HG03442 (cell line): ENCODE data around the gene TMPRSS11E.
A peak's percentile ranks its signal among the peaks of the same experiment; 100 is the strongest.
"Not testable (repeated sequence)": the region's sequence is repeated elsewhere in the genome, so short reads cannot be mapped to it uniquely, and the experiment has no call there.

Source experiments
- ATAC-seq: cut with Tn5 transposase; IDR thresholded peaks from one replicate; pipeline ENCODE4 v1.9.1; 2021; ENCODE audit warnings: mild to moderate bottlenecking, moderate library complexity; ENCODE audit not compliant: unreplicated experiment

The TMPRSS11E gene

DNA sequence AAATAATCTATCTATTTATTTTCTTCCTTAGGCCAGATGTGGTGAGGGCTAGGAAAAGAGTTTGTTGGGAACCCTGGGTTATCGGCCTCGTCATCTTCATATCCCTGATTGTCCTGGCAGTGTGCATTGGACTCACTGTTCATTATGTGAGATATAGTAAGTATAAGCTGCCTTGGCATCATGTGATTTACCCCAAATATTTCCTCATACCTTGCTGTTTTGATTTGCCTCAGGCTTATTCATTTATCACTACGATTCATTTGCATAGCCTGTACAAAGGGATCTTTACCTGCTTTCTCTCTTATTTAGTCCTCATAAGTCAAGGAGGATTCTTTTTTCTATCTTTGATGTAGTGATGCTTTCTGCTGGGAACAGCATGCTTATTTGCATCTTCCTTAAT, 14.5 kb downstream of the TMPRSS11E start:
- no peak for ATAC-seq

DNA sequence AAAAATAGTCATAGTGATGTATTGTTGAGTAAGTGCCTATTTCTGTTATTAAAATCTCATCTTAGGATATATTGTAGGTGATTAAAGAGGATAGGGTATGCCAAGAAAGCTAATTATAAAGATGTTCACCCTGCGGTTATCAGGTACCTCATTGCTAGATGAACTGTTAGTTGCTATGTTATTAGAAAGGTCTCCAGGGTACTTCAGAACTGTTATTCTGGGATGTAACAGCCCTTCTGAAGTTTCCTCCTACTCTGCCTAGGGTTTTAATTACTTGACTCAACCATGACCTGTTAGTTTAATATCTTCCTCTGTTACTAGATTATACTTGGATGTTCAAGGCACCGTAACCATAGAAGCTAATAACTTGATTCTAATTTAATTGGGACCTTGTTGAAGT, 15.4 kb downstream of the TMPRSS11E start:
- no peak for ATAC-seq

DNA sequence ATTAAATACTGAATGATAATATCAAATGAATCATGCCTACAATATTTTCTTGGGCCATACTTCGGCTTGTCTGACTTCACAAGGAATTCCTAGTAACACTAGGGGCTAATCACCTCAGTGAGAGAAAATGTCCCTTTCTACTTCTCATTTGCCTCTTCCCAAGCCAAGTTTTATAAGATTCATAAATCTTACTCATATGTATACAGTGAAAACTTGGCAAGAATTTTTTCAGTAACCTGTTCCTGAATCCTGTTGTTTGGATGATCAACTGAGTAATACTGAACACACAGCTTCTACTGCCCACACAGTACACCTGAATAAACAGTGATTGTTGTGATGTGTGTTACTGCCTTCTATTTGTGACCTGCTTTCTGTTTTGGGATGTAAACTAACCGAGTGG, 16.5 kb downstream of the TMPRSS11E start:
- no peak for ATAC-seq

DNA sequence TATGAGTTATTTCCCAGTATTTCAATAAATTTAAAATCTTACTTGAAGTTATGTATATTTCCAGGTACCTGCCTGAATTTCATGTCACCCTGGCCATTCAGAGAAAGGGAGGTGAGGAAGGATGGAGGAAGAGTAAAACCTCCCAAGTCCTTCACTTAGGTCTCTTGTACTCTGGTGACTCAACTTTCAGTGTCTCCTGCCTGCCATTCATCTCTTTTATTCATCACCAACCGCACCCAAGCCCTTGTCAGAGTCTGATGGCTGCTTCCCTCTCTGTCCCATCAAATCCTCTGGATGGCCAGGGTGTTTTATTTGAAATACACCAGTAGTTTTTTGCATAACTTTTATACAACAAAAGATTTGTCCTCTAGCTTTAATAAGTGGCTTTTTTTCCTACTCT, 17.8 kb downstream of the TMPRSS11E start:
- no peak for ATAC-seq

DNA sequence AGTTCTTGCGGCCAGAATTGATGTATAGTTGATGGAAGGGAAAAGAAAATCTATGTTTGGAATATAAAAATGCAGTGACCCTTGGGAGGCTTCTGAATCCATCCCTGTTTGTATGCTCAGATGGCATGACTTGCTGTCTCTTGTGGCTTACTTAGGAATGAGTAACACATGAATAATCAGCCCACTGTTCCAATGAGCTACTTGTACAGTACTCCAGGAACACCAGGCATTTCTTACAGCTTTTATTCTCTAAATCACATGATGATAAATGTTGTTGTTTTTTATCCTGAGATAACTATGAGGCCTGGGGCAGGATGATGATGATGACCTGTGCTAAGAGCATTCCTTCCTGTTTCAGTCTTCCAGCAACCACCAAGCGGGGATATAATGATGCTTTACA, 18.9 kb downstream of the TMPRSS11E start:
- no peak for ATAC-seq

DNA sequence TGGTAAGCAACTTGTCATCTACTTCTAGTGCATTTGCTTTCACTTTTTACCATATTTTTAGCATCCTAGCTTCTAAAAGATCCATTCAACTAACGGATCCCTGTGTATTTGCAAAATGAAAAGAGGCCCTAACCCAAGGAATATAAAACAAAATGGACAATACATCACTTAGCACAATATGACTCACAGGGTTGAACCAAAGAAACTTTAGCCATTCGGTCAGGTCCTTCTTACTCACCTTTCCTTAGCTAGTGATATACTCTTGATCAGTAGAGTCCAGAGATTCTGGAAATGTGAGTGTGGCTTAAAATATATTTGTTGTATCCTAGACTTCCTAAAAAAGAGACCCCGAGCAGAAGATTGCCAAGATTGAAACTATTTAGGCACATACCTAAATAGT, 19.5 kb downstream of the TMPRSS11E start:
- no peak for ATAC-seq

DNA sequence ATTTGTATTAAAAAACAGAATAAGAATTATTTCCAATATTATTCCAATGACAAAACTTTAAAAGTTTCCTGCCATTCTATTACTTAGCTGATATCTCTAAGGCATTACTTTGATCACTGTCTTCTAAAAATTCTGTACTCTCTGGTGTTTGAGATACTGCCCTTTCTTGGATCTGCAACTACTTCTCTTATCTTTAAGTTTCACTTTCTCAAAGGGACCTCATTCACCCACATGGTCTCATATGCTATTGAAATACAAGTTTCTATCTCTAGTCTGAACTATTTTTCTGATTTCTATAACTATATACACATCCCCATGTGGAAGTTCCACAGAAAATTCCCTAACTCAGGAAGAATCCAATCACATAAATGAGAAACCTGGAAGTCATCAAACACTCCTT, 22.2 kb downstream of the TMPRSS11E start:
- peak; percentile 72 for ATAC-seq

DNA sequence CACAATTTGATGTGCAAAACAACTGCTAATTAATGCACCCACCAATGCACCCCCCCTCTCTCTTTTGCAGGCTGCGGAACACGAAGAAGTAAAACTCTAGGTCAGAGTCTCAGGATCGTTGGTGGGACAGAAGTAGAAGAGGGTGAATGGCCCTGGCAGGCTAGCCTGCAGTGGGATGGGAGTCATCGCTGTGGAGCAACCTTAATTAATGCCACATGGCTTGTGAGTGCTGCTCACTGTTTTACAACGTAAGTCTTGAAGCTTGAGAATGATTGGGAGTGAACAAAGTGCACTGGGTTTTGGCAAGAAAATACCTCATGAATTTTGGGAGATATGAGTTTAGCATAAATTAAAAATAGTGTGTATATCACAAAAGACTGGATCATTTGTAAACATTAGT, 28.9 kb downstream of the TMPRSS11E start:
- ATAC-seq: no peak

DNA sequence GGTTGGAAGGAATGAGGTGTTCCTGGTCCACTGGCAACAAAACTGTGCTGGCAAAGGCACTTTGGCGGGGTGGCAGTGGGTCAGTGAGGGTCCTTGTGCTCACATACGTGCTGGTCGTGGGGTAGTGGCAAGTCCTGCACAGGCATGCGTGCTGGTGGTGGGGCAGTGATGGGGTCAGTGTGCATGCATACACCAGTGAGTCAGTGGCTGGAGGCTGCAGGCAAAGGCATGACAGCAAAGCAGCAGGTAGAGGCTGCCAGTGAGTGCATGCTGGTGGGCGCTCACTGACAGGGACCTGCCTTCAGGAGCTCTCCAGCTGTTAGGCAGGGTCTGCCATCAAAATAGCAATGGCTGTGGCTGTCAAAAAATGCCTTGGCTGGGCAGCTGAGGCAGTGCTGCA, 42.1 kb downstream of the TMPRSS11E start:
- ATAC-seq: no peak

DNA sequence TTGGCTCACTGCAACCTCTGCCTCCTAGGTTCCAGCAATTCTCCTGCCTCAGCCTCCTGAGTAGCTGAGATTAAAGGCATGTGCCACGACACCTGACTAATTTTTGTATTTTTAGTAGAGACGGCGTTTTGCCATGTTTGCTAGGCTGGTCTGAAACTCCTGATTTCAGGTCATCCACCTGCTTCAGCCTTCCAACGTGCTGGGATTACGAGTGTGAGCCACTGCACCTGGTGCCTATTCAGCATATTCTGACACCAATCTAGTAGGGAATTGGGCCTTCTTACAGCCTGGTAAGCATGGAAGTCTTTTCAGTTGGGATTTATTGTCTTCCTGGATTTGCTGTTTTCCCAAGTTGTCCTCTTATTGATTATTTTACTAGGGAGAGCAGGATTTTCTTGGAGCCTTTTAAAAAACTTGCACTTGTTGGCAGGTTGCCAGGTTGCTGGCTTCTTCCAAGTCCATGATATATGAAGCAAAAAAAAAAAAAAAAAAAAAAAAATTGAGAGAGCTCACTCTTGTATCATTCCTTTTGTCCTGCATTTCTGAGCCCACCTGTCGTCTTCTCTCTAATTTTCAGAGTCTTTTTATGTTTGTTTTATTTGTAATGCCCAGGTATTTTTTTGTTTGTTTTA, 43.7 kb downstream of the TMPRSS11E start:
- no peak for ATAC-seq

DNA sequence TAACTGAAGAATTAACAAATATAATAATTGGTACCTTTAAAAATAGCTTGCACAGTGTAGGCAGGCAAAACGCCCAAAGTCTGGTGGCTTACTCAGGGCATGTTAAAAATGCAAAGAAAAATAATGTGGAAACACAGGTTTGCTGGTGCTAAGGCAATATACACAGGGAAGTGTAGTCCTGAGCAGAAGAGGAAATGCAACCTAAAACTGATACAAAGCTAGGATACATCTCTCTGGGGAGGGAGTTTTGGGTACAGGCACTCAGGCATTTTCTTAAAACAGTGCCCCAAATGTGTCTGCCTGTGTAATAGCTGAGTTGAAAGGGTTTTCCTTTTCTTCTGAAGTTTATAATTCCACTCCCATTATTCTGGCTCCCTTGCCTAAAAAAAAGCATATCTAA, 47.4 kb downstream of the TMPRSS11E start:
- ATAC-seq: no peak

DNA sequence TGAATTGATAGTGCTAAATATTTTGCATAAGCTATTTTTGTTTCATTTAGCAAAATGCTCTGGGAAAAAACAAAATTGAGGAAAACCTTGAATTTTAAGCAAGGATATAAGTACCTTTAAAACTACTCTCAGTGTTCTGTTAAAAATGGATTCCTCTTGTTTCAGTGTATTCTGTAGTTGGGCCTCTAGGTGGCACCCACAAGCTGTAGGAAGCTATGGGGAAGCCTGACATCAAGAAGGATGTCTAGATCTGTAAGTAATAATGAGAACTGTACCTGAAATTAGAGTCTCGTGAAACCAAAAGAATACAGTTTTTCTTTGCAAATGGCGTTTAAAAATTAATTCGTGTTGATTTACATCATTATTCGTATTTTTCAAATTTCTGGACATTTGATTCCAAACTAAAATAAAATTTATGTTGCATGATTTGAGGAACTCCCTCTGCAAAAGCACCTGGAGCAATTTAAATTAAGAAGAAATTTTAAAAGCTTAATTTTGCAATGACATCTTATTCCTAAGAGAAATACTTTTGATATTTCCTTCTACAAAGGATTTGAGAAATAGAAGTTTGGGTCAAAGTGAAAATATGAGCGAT, 51.2 kb downstream of the TMPRSS11E start:
- peak; percentile 95 for ATAC-seq

DNA sequence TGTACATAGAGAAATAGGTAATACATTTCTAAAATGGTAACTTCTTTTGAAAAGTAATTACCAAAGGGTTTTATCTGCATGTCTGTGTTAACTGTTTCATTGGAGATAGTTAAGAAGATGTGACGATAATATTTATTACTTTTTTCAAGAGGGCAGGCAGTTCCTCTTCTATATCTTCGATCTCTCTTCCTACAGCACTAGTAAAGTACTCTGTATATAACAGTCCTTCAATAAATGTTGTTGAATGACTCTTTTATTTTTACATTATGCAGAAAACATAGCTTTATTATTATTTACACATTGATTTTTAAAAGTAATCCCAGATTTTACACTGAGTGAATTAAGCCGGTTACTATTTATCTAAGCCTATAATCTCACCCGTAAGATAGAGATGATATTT, 51.8 kb downstream of the TMPRSS11E start:
- ATAC-seq: no peak

DNA sequence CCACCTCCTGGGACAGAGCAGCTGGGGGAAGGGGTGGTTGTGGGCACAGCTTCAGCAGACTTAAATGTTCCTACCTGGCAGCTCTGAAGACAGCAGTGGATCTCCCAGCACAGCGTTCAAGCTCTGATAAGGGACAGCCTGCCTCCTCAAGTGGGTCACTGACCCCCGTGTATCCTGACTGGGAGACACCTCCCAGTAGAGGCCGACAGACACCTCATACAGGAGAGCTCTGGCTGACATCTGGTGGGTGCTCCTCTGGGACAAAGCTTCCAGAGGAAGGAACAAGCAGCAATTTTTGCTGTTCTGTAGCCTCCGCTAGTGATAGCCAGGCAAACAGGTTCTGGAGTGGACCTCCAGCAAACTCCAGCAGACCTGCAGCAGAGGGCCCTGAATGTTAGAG, 56.2 kb downstream of the TMPRSS11E start:
- ATAC-seq: not testable (repeated sequence)

DNA sequence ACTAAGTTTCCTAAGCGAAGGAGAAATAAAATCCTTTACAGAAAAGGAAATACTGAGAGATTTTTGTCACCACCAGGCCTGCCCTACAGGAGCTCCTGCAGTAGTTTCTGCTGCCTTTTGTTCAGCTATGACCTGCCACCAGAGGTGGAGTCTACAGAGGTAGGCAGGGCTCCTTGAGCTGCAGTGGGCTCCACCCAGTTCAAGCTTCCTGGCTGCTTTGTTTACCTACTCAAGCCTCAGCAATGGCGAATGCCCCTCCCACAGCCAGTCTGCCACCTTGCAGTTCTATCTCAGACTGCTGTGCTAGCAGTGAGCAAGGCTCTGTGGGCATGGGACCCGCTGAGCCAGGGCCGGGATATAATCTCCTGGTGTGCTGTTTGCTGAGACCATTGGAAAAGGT, 57.6 kb downstream of the TMPRSS11E start:
- not testable (repeated sequence) for ATAC-seq

DNA sequence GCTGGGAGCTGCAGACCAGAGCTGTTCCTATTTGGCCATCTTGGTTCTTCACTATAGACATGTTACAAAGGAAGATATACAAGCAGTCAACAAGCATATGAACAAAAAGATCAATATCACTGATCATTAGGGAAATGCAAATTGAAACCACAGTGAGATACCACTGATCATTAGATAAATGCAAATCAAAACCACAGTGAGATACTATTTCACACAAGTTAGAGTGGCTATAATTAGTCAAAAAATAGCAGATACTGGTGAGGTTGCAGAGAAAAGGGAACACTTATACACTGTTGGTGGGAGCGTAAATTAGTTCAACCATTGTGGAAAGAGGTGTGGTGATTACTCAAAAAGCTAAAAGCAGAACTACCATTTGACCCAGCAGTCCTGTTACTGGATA, 58.2 kb downstream of the TMPRSS11E start:
- not testable (repeated sequence) for ATAC-seq

DNA sequence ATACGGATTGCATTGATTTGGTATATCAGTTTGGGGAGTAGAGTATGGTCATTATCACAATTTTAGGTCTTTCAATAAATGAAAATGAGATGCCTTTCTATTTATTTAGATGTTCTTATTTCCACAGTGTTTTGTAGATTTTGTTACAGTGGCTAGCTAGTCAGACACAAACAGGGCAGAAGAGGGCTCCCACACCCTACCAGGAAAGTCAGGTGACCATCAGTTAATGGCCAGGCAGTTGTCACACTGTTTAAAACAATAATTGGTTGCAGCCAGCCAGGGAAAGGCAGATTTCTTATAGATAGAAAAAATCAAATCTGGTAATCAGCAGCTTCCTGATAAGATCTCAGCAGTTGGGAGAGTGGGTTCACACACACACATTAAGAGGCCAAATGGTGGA, 71.6 kb downstream of the TMPRSS11E start:
- ATAC-seq: no peak

DNA sequence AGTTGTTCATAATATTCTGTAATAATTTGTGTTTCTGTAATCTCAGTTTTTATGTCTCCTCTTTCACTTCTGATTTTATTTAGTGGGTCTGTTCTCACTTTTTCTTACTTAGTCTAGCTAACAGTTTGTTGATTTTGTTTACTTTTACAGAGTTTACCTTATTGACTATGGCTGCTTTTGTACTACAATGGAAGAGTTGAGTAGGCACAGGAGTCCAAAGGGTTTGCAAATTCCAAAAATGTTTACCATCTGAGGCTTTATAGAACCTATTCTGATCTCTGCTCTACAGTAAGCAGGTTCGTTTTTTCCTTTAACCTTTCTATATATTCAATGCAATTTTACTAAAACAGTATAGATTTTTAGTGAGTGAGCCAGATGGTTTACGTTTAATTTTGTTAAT, 73.7 kb downstream of the TMPRSS11E start:
- ATAC-seq: no peak

DNA sequence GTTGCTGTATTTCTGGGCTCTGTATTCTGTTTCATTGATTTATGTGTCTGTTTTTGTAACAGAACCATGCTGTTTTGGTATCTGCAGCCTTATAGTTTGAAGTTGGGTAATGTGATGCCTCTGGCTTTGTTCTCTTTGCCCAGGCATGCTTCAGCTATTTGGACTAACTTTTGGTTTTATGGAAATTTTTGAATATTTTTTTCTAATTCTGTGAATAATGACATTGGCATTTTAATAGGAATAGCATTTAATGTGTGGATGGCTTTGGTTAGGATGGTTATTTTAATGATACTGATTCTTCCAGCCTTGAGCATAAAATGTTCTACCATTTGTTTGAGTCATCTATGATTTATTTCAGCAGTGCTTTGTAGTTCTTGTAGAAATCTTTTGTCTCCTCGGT, 75.0 kb downstream of the TMPRSS11E start:
- ATAC-seq: not testable (repeated sequence)

DNA sequence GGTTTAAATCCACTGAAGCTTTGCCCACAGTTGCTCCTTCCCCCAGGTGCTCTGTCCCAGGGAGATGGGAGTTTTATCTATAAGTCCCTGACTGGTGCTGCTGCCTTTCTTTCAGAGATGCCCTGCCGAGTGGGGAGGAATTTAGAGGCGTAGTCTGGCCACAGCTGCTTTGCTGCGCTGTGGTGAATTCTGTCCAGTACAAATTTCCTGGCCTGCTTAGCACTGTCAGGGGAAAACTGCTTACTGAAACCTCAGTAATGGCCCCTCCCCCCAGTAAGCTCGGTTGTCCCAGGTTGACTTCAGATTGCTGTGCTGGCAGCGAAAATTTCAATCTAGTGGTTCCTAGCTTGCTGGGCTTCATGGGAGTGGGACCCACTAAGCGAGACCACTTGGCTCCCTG, 88.7 kb downstream of the TMPRSS11E start:
- ATAC-seq: no peak

DNA sequence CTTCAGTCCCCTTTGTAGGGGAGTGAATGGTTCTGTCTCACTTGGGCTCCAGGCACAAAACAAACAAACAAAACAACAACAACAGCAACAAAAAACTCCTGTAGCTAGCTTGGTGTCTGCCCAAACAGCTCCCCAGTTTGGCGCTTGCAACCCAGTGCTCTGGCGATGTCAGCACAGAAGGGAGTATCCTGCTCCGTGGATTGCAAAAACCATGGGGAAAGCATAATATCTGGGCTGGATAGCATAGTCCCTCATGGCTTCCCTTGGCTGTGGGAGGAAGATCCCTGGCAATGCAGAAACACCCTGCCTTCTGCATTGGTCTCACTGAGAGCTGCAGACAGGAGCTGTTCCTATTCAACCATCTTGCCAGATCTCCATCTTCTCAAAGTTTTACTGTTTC, 89.1 kb downstream of the TMPRSS11E start:
- ATAC-seq: no peak

DNA sequence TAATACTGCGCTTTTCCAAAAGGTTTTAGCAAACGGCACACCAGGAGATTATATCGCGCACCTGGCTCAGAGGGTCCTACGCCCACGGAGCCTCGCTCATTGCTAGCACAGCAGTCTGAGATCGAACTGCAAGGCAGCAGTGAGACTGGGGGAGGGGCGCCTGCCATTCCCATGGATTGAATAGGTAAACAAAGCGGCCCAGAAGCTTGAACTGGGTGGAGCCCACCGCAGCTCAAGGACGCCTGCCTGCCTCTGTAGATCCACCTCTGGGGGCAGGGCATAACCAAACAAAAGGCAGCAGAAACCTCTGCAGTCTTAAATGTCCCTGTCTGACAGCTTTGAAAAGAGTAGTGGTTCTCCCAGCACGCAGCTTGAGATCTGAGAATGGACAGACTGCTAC, 95.5 kb downstream of the TMPRSS11E start:
- ATAC-seq: not testable (repeated sequence)
